HAP-1 (cell line): ENCODE measurements around the gene SREBF2.
"Not testable (repeated sequence)": the region's sequence is repeated elsewhere in the genome, so short reads cannot be mapped to it uniquely, and the experiment has no call there.

Experiments
- DNase-seq, 2 experiments: peaks; one replicate each; pipeline ENCODE4 v3.0.0-alpha.2; 2016 to 2020; ENCODE audit warnings: low spot score in 2 of 2
- H3K27me3 ChIP-seq: fragments of 250-450 bp; sonication (Bioruptor Pico); 2 replicates; pipeline ENCODE4 v1.5.1; 2020; ENCODE audit warnings: low read depth, mild to moderate bottlenecking, moderate library complexity
- H3K36me3 ChIP-seq: fragments of 250-450 bp; sonication (Bioruptor Pico); replicated peaks from 2 replicates; pipeline ENCODE4 v1.5.1; 2020; ENCODE audit warnings: mild to moderate bottlenecking
- H3K4me1 ChIP-seq: fragments of 250-450 bp; sonication (Bioruptor Pico); 2 replicates; pipeline ENCODE4 v1.5.1; 2020; ENCODE audit warnings: mild to moderate bottlenecking
- H3K4me3 ChIP-seq: fragments of 250-450 bp; sonication (Bioruptor Pico); 2 replicates; pipeline ENCODE4 v1.5.1; 2020; ENCODE audit warnings: mild to moderate bottlenecking, moderate library complexity
- H3K9me3 ChIP-seq: fragments of 250-450 bp; sonication (Bioruptor Pico); 2 replicates; pipeline ENCODE4 v1.5.1; 2020; ENCODE audit warnings: mild to moderate bottlenecking, moderate library complexity
- in situ Hi-C: fragments of 300-500 bp; cut with MboI; formaldehyde crosslinking; loops from 3 replicates; pipeline ENCODE4 v1.14.3; 2020; ENCODE audit warnings: low sequenced_read_pairs, inconsistent platforms, mixed read lengths

SREBF2 gene

DNA sequence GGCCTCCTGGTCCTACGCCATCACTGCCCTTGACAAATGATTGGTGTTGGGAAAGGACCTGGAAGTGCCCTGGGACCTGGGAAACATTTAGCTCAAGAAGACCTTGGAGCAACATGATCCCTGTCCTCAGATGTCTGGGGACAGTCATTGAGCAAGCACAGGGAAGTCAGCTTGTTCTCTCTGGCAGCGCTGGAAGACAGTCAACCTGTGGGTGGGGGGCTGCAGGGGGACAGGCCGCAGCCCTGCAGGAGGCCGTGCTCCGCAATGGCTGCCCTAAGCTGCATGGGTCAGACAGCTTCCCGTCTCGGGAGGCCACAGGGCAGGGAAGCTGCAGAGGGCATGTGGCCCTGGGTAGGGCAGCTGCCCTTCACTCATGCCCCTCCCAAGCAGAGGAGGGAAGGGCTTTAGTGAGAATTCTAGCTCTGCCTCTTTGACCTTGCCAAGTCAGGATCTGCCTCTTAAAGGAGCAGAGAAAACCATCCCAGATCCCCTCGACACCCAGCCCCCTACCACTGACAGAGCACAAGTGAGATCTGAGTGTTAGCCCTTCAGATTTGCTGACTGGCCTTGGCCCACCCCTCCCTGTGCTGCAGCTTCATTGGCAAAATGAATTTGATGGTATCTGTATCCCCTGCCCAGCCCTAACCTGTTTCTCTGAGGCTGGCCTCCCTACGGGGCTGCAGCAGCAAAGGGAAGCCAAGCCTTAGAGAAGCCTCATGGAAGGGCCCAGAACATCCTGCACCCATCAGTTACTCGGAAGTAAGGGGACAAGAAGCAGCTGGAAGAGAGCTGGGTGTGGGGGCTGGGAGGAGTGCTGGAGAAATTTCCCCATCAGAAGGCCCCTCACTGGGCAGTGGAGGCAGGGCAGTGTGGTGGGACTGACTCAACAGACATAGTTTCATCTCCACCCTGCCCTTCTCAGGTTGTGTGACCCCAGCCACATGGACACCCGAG, 6.2 kb upstream of the SREBF2 start:
- no peaks in the 10 kb centered on the region for H3K9me3 ChIP-seq
- H3K36me3 ChIP-seq = peaks cover 4% of the 10 kb centered on the region; the same call in 1 of the 2 replicates
- no peak for DNase-seq
- H3K27me3 ChIP-seq = no peaks in the 10 kb centered on the region
- in situ Hi-C loops = no loop called here
- peaks cover 6% of the 10 kb centered on the region; the same call in 1 of the 2 replicates for H3K4me1 ChIP-seq
- no peak overlapping the region for H3K4me3 ChIP-seq

GRCh38 chr22:41827671-41828070, 5.2 kb upstream of the SREBF2 start:
- no peaks in the 10 kb centered on the region for H3K27me3 ChIP-seq
- in situ Hi-C loops = no loop called here
- H3K4me1 ChIP-seq = peaks cover 11% of the 10 kb centered on the region
- no peak overlapping the region for H3K4me3 ChIP-seq
- DNase-seq = no peak
- no peaks in the 10 kb centered on the region for H3K9me3 ChIP-seq
- H3K36me3 ChIP-seq = peaks cover 4% of the 10 kb centered on the region; the same call in 1 of the 2 replicates

- in situ Hi-C loops = no loop called here
- Histone ChIP-seq H3K4me3 (no peak overlapping the region), H3K27me3 (no peaks in the 10 kb centered on the region), H3K9me3 (no peaks in the 10 kb centered on the region), H3K4me1 (peaks cover 10% of the 10 kb centered on the region), H3K36me3 (peaks cover 8% of the 10 kb centered on the region)
- no peak for DNase-seq
These were observed 4.4 kb upstream of the SREBF2 start for GRCh38 chr22:41828516-41828915.

DNA sequence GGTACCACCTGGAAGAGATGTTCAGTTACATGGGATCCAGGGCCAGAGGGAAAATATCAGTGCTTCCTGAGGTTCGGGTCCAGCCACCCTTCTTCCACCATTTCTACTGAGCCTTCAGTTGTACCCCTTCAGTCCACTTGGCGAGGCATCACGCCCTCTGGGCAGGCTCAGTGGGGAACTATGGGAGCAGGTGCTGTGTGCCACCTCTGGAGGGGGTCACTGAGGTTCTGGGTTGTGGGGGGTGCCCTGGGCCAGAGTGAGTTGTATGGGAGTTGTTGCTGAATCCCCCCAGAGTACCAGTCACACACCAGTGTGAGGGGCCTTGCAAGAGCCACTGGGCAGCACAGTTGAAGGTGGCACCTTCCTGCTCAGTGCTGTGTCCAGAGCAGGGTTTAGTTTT, 2.7 kb upstream of the SREBF2 start:
- in situ Hi-C loops = no loop called here
- Histone ChIP-seq H3K4me3 (no peak overlapping the region), H3K4me1 (peaks cover 10% of the 10 kb centered on the region), H3K27me3 (no peaks in the 10 kb centered on the region), H3K36me3 (peaks cover 17% of the 10 kb centered on the region), H3K9me3 (no peaks in the 10 kb centered on the region)
- DNase-seq = no peak

DNA sequence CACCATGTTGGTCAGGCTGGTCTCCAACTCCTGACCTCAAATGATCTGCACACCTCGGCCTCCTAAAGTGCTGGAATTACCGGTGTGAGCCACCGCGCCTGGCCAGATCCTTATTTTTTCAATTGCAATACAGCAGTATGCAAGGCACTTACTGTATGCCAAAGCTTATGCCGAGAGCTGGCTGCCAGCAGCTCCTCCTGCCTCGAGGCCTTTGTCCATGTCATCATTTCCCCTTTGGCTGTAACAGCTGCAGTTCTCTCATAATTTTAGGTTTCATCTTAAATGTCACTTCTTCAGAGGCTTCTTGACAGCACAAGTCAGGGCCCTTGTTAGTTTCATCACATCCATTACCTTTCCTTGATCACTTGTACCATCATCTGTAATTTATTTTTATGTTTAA, 1.5 kb upstream of the SREBF2 start:
- H3K4me1 ChIP-seq = peaks cover 10% of the 10 kb centered on the region
- in situ Hi-C loops = no loop called here
- no peaks in the 10 kb centered on the region for H3K9me3 ChIP-seq

DNA sequence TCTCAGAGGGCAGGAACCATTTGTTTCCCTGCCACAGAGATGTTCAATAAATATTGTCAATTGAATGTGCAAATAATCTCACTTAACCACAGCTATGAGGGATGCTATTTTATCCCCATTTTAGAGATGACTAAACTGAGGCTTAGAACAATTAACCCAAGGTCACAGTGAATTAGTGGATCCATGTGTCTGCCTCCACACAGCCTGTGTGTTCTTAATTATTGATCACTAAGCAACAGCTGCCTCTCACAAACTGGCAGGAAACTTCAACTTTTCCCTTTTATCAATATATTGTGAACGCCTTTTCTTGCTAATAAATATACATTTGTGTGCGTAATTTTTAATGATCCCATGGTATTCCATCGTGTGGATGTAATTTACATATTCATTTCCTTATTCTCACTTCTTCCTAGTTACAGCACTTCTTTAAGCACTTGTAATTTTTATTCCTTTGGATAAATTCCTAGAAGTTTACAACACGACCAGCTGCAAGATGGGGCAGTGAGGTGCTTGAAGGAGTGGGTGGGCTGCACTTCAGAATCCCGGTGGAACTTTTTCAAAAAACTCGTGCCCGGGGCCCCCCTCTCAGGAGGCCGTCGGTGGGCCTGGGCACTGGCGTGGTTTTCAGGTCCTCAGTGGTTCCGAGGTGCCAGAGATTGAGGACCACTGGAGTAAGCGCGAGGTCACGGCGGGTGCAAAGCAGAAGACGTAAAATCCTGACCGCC, 915 bp upstream of the SREBF2 start:
- Histone ChIP-seq H3K9me3 (no peaks in the 10 kb centered on the region), H3K4me3 (peak overlapping the region; percentile 77), H3K4me1 (peaks cover 10% of the 10 kb centered on the region), H3K27me3 (no peaks in the 10 kb centered on the region), H3K36me3 (peaks cover 30% of the 10 kb centered on the region)
- DNase-seq = peak in 1 of 2 experiments; percentile 24
- in situ Hi-C loops = no loop called here

More for the DNA sequence above, 1.5 kb upstream of the SREBF2 start:
- H3K27me3 ChIP-seq = no peaks in the 10 kb centered on the region
- peaks cover 24% of the 10 kb centered on the region for H3K36me3 ChIP-seq
- H3K4me3 ChIP-seq = no peak overlapping the region
- DNase-seq = no peak

- in situ Hi-C loops = no loop called here
- peak in 1 of 2 experiments; percentile 57 for DNase-seq
- H3K4me3 ChIP-seq = peak overlapping the region; percentile 77
- H3K4me1 ChIP-seq = peaks cover 10% of the 10 kb centered on the region
- no peaks in the 10 kb centered on the region for H3K9me3 ChIP-seq
- H3K36me3 ChIP-seq = peaks cover 37% of the 10 kb centered on the region
- H3K27me3 ChIP-seq = no peaks in the 10 kb centered on the region
These were observed 582 bp downstream of the SREBF2 start for GRCh38 chr22:41833369-41834004.

DNA sequence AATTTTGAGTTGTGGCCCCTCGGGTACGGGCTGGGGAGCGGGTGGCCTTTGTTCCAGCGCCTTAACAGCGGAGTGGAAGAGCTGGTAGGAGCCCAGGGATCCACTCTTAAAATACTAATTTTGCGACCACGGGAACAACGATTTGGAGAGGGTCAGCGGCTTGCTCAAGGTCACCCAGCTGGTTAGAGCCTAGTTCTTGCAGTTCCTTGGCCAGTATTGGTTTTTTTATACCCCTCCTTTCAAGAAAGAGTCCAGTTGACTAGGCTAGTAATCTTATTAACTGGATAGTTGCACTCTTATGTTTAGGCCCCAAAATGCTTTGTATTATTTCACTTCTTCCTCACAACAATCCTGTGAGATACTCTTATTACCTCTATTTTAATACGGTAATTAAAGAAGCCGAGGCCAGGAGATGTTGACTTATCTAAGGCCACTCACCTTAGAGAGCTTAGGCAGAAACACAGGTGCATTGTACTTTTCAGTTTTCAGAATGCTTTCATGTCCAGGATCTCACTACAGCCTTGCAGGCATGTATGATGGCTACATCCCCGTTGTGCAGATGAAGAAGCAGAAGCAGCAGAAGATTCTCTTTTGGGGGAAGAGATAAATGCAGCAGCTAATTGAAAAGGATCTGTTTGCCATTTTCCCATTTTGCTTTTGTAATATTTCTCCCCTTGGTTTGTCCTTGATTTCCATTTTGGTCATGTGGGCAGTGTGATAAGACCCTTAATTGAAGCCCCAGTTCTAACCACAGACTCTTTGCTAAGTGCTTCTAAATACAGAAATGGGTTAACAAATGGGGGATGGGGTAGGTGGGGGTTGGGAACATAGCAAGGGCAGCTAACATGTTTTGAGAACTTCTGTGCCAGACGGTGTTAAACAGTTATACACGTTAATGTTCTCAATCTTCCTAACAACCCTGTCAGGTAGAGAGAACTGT, 1.4 kb downstream of the SREBF2 start:
- in situ Hi-C loops = no loop called here
- Histone ChIP-seq H3K4me3 (peak overlapping the region; percentile 77), H3K36me3 (peaks cover 44% of the 10 kb centered on the region), H3K4me1 (peaks cover 10% of the 10 kb centered on the region), H3K27me3 (no peaks in the 10 kb centered on the region), H3K9me3 (no peaks in the 10 kb centered on the region)
- DNase-seq = no peak

DNA sequence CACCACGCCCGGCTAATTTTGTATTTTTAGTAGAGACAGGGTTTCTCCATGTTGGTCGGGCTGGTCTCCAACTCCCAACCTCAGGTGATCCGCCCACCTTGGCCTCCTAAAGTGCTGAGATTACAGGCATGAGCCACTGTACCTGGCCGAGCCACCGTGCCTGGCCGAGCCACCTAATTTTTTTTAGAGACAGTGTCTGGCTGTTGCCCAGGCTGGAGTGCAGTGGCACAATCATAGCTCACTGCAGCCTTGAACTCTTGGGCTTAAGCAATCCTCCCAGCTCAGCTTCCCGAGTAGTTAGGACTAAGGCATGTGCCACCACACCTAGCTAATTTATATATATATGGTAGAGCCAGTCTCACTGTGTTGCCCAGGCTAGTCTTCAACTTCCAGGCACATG, 2.6 kb downstream of the SREBF2 start:
- H3K4me3 ChIP-seq, in situ Hi-C loops, H3K9me3 ChIP-seq, H3K27me3 ChIP-seq, DNase-seq: not testable (repeated sequence)
- peaks cover 52% of the 10 kb centered on the region for H3K36me3 ChIP-seq
- peaks cover 13% of the 10 kb centered on the region for H3K4me1 ChIP-seq

GRCh38 chr22:41836551-41836950, 3.6 kb downstream of the SREBF2 start:
- Histone ChIP-seq H3K27me3 (no peaks in the 10 kb centered on the region), H3K4me1 (peaks cover 21% of the 10 kb centered on the region), H3K36me3 (peaks cover 59% of the 10 kb centered on the region), H3K9me3 (no peaks in the 10 kb centered on the region), H3K4me3 (no peak overlapping the region)
- in situ Hi-C loops = no loop called here
- DNase-seq = no peak

- peaks cover 17% of the 10 kb centered on the region for H3K4me1 ChIP-seq
- H3K36me3 ChIP-seq = peaks cover 71% of the 10 kb centered on the region
- no peaks in the 10 kb centered on the region for H3K9me3 ChIP-seq
- in situ Hi-C loops = no loop called here
- no peaks in the 10 kb centered on the region for H3K27me3 ChIP-seq
- H3K4me3 ChIP-seq = no peak overlapping the region
- no peak for DNase-seq
These were observed 6.1 kb downstream of the SREBF2 start for GRCh38 chr22:41838842-41839618.

DNA sequence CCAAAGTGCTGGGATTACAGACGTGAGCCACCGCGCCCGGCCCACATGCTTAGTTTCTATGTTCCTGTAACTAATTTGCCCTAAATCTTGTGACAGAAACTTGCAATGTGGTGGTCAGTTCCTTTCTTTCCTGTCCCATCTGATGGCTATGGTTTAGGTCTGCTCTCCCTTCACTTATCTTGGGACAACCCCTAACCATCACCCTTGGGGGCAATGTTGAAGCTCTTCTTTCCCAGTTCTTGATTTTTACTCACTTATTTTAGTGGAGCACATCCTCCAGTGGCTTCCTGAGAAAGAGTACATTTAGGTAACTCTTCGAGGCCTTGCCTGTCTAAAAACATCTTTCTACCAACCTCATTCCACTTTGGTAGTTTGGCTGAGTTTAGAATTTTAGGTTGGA, 7.3 kb downstream of the SREBF2 start:
- peaks cover 68% of the 10 kb centered on the region for H3K36me3 ChIP-seq

More for the DNA sequence above, 7.3 kb downstream of the SREBF2 start:
- Histone ChIP-seq H3K4me1 (peaks cover 18% of the 10 kb centered on the region), H3K4me3 (no peak overlapping the region), H3K27me3 (no peaks in the 10 kb centered on the region), H3K9me3 (no peaks in the 10 kb centered on the region)
- DNase-seq = no peak
- in situ Hi-C loops = no loop called here
